GM06990 (cell line): Measurements from ENCODE around the gene BARHL1.

Experiments
- DNase-seq: peaks from one replicate; pipeline ENCODE4 v3.0.0-alpha.2; 2011; ENCODE audit not compliant: insufficient read length; ENCODE audit errors: extremely low read depth
- H3K27me3 ChIP-seq: replicated peaks from 2 replicates; pipeline ENCODE4 v1.6.0; 2011; ENCODE audit warnings: low read length; ENCODE audit not compliant: control insufficient read depth, insufficient read depth
- H3K36me3 ChIP-seq: 2 replicates; pipeline ENCODE4 v1.5.1; 2011; ENCODE audit warnings: low read length; ENCODE audit not compliant: control insufficient read depth, insufficient read depth
- H3K4me3 ChIP-seq: replicated peaks from 2 replicates; pipeline ENCODE4 v1.5.1; 2011; ENCODE audit warnings: low read depth, mild to moderate bottlenecking, control low read depth, low read length
- TF ChIP-seq, protein P1 (sequence below): IDR thresholded peaks from 2 replicates; pipeline ENCODE4 v1.5.1; 2011; ENCODE audit warnings: low read length, control low read depth, mild to moderate bottlenecking, inconsistent platforms; ENCODE audit not compliant: insufficient read depth, poor library complexity, severe bottlenecking

Gene BARHL1

DNA sequence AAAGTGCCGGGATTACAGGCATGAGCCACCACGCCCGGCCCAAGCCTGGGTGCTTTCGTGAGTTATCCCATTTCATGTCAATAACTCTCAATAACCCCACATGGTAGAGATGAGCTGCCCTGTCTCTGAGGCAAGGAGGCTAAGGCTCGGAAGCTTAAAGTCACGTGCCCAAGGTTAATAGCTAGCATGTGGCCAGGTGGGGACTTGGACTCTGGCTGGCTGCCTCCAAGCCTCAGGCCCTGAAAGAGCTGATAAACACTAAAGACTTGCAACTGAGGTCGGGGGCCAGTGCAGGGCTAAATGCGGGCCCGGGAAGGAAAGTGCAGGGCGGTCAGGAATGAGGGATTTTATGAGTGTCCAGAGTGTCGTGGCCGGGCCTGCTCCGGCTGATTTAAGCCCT lies 30.9 kb upstream of the BARHL1 start:
- TF ChIP-seq, protein P1, sequence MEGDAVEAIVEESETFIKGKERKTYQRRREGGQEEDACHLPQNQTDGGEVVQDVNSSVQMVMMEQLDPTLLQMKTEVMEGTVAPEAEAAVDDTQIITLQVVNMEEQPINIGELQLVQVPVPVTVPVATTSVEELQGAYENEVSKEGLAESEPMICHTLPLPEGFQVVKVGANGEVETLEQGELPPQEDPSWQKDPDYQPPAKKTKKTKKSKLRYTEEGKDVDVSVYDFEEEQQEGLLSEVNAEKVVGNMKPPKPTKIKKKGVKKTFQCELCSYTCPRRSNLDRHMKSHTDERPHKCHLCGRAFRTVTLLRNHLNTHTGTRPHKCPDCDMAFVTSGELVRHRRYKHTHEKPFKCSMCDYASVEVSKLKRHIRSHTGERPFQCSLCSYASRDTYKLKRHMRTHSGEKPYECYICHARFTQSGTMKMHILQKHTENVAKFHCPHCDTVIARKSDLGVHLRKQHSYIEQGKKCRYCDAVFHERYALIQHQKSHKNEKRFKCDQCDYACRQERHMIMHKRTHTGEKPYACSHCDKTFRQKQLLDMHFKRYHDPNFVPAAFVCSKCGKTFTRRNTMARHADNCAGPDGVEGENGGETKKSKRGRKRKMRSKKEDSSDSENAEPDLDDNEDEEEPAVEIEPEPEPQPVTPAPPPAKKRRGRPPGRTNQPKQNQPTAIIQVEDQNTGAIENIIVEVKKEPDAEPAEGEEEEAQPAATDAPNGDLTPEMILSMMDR, result no peak
- Histone ChIP-seq H3K4me3 (no peak overlapping the region), H3K36me3 (no peaks in the 10 kb centered on the region), H3K27me3 (no peaks in the 10 kb centered on the region)
- no peak for DNase-seq

DNA sequence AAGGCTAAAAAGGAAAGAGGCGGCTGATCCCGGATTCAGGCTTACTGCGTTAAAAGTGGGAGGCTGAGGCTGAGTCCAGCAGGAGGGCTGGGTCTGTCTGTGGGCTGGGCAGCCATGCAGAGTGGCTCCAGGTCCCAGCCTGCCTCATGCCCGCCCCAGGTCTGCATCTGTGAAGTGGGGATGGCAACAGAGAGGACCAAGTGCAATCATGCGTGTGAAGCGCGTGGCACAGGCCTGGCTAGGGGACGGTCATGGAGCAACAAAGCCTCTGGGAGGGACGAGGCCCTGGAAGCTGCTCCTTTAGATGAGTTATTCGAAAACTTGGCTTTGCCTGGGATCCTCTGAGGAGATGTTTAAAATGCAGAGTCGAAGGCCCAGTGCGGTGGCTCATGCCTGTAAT lies 30.4 kb upstream of the BARHL1 start:
- no peak for DNase-seq
- Histone ChIP-seq H3K4me3 (no peak overlapping the region), H3K36me3 (no peaks in the 10 kb centered on the region), H3K27me3 (no peaks in the 10 kb centered on the region)
- TF ChIP-seq, protein P1, result no peak

DNA sequence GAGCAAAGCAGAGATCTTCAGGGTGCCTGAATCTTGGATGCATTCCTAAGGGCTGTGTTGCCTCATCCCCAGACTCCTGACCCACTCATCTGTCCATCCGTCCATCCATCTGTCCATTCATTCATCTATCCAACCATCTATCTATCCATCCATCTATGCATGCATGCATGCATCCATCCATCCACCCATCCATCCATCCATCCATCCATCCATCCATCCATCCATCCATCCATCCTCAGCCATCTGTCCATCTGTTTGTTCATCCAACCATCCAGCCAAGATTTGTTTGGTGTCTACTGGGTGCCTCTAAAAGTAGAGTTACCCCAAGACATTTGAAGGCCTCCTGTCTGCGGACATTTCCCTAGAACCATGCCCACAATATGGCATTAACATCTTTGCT lies 27.7 kb upstream of the BARHL1 start:
- no peak overlapping the region for H3K4me3 ChIP-seq
- no peaks in the 10 kb centered on the region for H3K27me3 ChIP-seq
- H3K36me3 ChIP-seq, result no peaks in the 10 kb centered on the region
- TF ChIP-seq, protein P1, result no peak
- DNase-seq, result no peak

DNA sequence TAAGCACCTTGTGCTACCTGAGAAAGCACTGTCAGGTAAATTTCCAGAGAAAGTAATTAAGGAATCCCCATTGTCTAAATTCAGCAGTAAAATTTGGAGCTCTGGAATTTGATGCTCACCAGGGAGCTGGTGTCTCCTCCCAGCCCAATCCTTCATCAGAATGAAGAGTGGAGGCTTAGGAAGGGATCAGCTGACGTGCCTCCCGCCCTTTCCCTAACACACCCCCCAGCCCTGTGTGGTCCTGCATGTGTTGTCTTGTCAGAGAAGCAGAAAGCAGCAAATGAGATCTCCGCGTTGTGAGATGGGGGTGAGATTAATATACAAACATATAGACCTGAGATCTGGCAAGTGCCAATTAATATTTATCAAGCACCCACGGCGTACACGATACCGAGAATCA lies 26.9 kb upstream of the BARHL1 start:
- no peak for DNase-seq
- TF ChIP-seq, protein P1, result no peak
- H3K27me3 ChIP-seq, result no peaks in the 10 kb centered on the region
- no peak overlapping the region for H3K4me3 ChIP-seq
- no peaks in the 10 kb centered on the region for H3K36me3 ChIP-seq

DNA sequence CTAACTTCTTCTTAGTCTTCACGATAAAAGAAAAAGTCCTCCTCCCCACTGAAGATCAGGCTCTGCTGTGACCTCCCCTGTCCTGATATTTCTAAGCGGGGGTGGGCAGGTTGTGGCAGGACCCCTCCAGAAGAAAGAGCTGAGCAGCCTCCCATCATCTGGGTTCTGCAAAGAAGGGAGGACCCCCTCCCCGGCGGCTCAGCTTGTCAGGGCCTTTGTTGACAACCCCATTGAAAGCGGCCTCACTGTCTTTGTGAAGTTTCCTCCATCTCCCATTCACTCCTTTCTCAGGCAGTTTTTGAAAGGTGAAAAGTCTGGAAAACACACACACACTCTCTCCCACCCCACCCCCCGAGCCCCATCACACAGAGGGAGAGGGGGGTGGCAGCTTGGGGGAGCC lies 26.2 kb upstream of the BARHL1 start:
- TF ChIP-seq, protein P1, result no peak
- H3K27me3 ChIP-seq, result no peaks in the 10 kb centered on the region; the same call in 1 of the 2 replicates

DNA sequence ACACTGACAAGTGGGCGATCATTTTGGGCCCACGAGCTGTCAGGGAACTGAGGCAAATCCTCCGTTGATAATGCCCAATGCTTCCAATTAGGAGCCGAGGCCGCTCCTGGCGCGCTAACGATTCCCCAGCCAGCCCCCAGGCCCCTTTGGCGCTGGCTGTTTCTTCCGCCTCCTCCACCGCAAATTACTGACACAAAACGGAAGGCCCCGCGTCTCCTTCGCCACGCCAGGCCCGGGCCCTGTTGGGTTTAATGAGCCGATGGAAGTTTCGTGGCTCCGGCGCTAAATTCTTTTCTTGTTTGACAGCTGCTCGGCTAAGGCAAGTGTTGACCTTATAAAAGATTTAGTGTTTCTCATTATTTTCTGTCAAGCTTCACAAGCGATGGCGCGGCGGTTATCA lies 25.7 kb upstream of the BARHL1 start:
- Histone ChIP-seq H3K27me3 (no peaks in the 10 kb centered on the region; the same call in 1 of the 2 replicates), H3K36me3 (no peaks in the 10 kb centered on the region), H3K4me3 (no peak overlapping the region)
- TF ChIP-seq, protein P1, result no peak
- DNase-seq, result no peak

More for the DNA sequence above, 26.2 kb upstream of the BARHL1 start:
- Histone ChIP-seq H3K4me3 (no peak overlapping the region), H3K36me3 (no peaks in the 10 kb centered on the region)
- no peak for DNase-seq
